Prostate gland (tissue), 2 donors: ENCODE data around the gene HBB. TPM values are rescaled to one million over a fixed set of nuclear protein-coding genes. Genes with fewer than 3 reads are reported as not detected.

Experiments used
- DNase-seq: peaks from one replicate; pipeline ENCODE4 v3.0.0-alpha.2; 2019; ENCODE audit warnings: low spot score
- H3K27ac ChIP-seq, 2 donors: fragments of 200-600 bp; sonication (generic); 2 replicates each; pipeline ENCODE4 v1.5.1; 2017 to 2019
- H3K27me3 ChIP-seq: fragments of 200-600 bp; sonication (generic); replicated peaks from 2 replicates; pipeline ENCODE4 v1.5.1; 2019; ENCODE audit not compliant: insufficient read depth
- H3K36me3 ChIP-seq, 2 donors: fragments of 200-600 bp; sonication (generic); 1 replicate in 1 of 2; 2 replicates in 1 of 2; pipeline versions ENCODE4 v1.5.1 to v1.8.1; 2017 to 2019
- H3K4me1 ChIP-seq: fragments of 200-600 bp; sonication (generic); replicated peaks from 2 replicates; pipeline ENCODE4 v1.5.1; 2019
- H3K4me3 ChIP-seq, 2 donors: fragments of 200-600 bp; sonication (generic); 2 replicates each; pipeline ENCODE4 v1.5.1; 2017 to 2019
- H3K9me3 ChIP-seq: fragments of 200-600 bp; sonication (generic); 2 replicates; pipeline ENCODE4 v1.5.1; 2017
- CTCF ChIP-seq, 4 experiments: fragments of 200-600 bp in 2 of 4; fragments of 450-650 bp in 2 of 4; sonication (generic) in 2 of 4; IDR thresholded peaks; 1 replicate in 3 of 4; 2 replicates in 1 of 4; pipeline ENCODE4 v1.5.1; 2016 to 2019; ENCODE audit warnings: antibody characterized with exemption in 4 of 4, mild to moderate bottlenecking in 2 of 4, moderate library complexity in 2 of 4
- POLR2A ChIP-seq: fragments of 450-650 bp; IDR thresholded peaks from one replicate; pipeline ENCODE4 v1.6.1; 2016; ENCODE audit warnings: antibody characterized with exemption, mild to moderate bottlenecking
- POLR2AphosphoS5 ChIP-seq: sonication (generic); formaldehyde crosslinking; IDR thresholded peaks from one replicate; pipeline ENCODE4 v1.6.1; 2017; ENCODE audit warnings: antibody characterized with exemption
- WGBS: methylation state at CpG from one replicate; pipeline ENCODE4 v1.1.5; 2018; 5-methylcytosine and 5-hydroxymethylcytosine counted together
- intact Hi-C: fragments of 100-400 bp; cut with DNase I; formaldehyde crosslinking; loops from one replicate; pipeline ENCODE4 v1.14.2; 2022
- total RNA-seq, 2 donors: library from RNA; depleted of rRNA; stranded (reverse); fragments of >200 nt; gene quantifications; one replicate each; pipeline ENCODE4 v1.1.0, GENCODE V29; 2016

HBB gene
- 10 to 100 TPM in 1 of 2 donors, 1 to 10 TPM in 1; 9.5 to 15.7 TPM for total RNA-seq

GRCh38 chr11:5226732-5227310 is at the start of gene HBB:
Gene HBB (minus strand): TSS chr11:5227071. CDS start chr11:5227021, 50 bp downstream.
- TF ChIP-seq CTCF (IDR thresholded peaks at IDR 0.05) (no peak), POLR2AphosphoS5 (no peak), POLR2A (no peak)
- no peaks in the 10 kb centered on the region for H3K27me3 ChIP-seq
- no peaks in the 10 kb centered on the region for H3K36me3 ChIP-seq
- no peaks in the 10 kb centered on the region for H3K4me1 ChIP-seq
- WGBS: 82% methylated on average over 3 of the region's 3 CpGs
- DNase-seq: no peak
- H3K4me3 ChIP-seq: no peak within 1 kb of the TSS
- no peak within 1 kb of the TSS for H3K27ac ChIP-seq
- intact Hi-C loops: no loop called here
- no peaks in the 10 kb centered on the region for H3K9me3 ChIP-seq

- no peak overlapping the region for H3K27ac ChIP-seq
- no peak overlapping the region for H3K4me3 ChIP-seq
- no peak for DNase-seq
- no peaks in the 10 kb centered on the region for H3K4me1 ChIP-seq
- no peaks in the 10 kb centered on the region for H3K36me3 ChIP-seq
- no peaks in the 10 kb centered on the region for H3K9me3 ChIP-seq
- 75% methylated on average over 6 of the region's 6 CpGs for WGBS
- H3K27me3 ChIP-seq: no peaks in the 10 kb centered on the region
- TF ChIP-seq POLR2A (no peak), POLR2AphosphoS5 (no peak), CTCF (IDR thresholded peaks at IDR 0.05) (no peak)
- intact Hi-C loops: no loop called here
Observed at GRCh38 chr11:5275369-5276110, 48.7 kb upstream of the HBB start.

- Histone ChIP-seq H3K9me3 (no peaks in the 10 kb centered on the region), H3K27ac (no peak overlapping the region), H3K27me3 (no peaks in the 10 kb centered on the region), H3K4me1 (no peaks in the 10 kb centered on the region), H3K4me3 (no peak overlapping the region), H3K36me3 (no peaks in the 10 kb centered on the region)
- 71% methylated on average over 5 of the region's 5 CpGs for WGBS
- TF ChIP-seq POLR2A (no peak), POLR2AphosphoS5 (no peak), CTCF (IDR thresholded peaks at IDR 0.05) (no peak)
- no peak for DNase-seq
- intact Hi-C loops: no loop called here
Observed at GRCh38 chr11:5274395-5274794, 47.5 kb upstream of the HBB start.

GRCh38 chr11:5272395-5273017 is 45.6 kb upstream of the HBB start:
- 80% methylated on average over 4 of the region's 4 CpGs for WGBS
- intact Hi-C loops: no loop called here

More at GRCh38 chr11:5272395-5273017, 45.6 kb upstream of the HBB start:
- Histone ChIP-seq H3K27ac (no peak overlapping the region), H3K4me3 (no peak overlapping the region), H3K4me1 (no peaks in the 10 kb centered on the region), H3K36me3 (no peaks in the 10 kb centered on the region), H3K27me3 (no peaks in the 10 kb centered on the region), H3K9me3 (no peaks in the 10 kb centered on the region)
- TF ChIP-seq POLR2A (no peak), CTCF (IDR thresholded peaks at IDR 0.05) (no peak), POLR2AphosphoS5 (no peak)
- DNase-seq: no peak
